ENCODE measurements around the gene AQR.
A peak's percentile ranks its signal among the peaks of the same experiment; 100 is the strongest.

The AQR gene

DNA sequence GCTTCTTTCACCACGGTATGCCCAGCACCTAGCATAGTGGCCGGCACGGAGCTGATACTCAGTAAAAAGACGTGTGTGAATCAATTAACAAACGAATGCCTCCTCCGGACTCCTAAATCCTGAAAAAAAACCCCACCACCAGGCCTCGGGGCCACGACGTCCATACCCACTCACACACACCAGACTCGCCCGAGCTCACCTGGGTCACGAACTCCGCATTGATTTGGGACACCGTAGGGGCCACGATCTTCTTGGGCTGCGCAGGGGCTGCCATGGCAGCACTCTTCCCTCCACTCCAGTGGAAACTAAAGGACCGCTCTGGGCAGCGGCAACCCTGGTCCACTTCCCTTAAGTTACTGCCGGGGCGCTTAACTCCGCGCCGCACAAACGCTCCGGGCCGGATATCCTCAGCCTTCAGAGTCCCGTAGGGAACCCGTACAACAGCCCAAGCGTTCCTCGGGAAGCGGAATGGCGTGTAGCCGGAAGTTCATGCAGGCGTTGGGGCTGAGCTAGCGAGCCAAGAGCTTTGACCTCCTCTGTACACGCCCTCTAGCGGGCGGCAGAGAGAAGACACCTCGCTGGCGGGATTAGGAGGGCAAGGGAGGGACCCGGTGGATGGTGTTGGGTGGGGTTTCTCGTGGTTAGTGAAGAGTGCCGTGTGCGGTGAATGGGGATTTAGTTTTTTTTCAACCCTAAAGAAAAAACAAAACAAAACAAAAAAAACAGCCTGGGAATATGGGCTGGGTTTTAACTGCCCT lies at the start of gene AQR:
AQR (minus strand) TSS at position 403 of the 758 bp plus-strand sequence; CDS start at position 274, 129 bp downstream.
- ATAC-seq: peak; percentile 100
- TF ChIP-seq, protein P1, sequence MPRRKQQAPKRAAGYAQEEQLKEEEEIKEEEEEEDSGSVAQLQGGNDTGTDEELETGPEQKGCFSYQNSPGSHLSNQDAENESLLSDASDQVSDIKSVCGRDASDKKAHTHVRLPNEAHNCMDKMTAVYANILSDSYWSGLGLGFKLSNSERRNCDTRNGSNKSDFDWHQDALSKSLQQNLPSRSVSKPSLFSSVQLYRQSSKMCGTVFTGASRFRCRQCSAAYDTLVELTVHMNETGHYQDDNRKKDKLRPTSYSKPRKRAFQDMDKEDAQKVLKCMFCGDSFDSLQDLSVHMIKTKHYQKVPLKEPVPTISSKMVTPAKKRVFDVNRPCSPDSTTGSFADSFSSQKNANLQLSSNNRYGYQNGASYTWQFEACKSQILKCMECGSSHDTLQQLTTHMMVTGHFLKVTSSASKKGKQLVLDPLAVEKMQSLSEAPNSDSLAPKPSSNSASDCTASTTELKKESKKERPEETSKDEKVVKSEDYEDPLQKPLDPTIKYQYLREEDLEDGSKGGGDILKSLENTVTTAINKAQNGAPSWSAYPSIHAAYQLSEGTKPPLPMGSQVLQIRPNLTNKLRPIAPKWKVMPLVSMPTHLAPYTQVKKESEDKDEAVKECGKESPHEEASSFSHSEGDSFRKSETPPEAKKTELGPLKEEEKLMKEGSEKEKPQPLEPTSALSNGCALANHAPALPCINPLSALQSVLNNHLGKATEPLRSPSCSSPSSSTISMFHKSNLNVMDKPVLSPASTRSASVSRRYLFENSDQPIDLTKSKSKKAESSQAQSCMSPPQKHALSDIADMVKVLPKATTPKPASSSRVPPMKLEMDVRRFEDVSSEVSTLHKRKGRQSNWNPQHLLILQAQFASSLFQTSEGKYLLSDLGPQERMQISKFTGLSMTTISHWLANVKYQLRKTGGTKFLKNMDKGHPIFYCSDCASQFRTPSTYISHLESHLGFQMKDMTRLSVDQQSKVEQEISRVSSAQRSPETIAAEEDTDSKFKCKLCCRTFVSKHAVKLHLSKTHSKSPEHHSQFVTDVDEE (CRISPR knock-in tag; IDR thresholded peaks at IDR 0.05): 0 out of 2 replicates have a peak, but pooled peaks have one; percentile 26
- TF ChIP-seq, protein P2, sequence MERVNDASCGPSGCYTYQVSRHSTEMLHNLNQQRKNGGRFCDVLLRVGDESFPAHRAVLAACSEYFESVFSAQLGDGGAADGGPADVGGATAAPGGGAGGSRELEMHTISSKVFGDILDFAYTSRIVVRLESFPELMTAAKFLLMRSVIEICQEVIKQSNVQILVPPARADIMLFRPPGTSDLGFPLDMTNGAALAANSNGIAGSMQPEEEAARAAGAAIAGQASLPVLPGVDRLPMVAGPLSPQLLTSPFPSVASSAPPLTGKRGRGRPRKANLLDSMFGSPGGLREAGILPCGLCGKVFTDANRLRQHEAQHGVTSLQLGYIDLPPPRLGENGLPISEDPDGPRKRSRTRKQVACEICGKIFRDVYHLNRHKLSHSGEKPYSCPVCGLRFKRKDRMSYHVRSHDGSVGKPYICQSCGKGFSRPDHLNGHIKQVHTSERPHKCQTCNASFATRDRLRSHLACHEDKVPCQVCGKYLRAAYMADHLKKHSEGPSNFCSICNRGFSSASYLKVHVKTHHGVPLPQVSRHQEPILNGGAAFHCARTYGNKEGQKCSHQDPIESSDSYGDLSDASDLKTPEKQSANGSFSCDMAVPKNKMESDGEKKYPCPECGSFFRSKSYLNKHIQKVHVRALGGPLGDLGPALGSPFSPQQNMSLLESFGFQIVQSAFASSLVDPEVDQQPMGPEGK (CRISPR knock-in tag; IDR thresholded peaks at IDR 0.05; ENCODE audit: borderline replicate concordance): no peak
- no peak for TF ChIP-seq ZC3H10 (CRISPR knock-in tag; IDR thresholded peaks at IDR 0.05)
- no peak for TF ChIP-seq OSR1 (CRISPR knock-in tag; IDR thresholded peaks at IDR 0.05)
- 0 out of 2 replicates have a peak, but pooled peaks have one; percentile 5 for TF ChIP-seq ZNF8 (CRISPR knock-in tag; IDR thresholded peaks at IDR 0.05)

DNA sequence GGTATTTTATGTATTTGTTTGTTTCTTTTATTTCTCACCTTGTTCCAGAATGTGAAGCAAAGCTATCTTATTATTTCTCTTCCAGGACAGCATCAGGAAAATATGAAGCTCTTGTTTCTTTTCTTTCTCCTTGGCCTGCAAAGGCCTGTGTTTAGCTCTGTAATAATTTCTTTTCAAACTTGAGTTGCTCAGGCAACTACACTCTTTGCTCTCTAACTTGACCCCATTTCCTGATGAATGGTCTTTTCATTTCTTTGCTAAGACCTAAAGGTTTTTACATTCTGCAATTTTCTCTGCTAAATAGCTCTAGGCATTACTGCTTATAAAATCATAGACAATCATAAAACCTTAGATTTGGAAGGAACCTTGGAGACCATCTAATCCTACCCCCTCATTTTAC lies 44.7 kb upstream of the AQR start:
- TF ChIP-seq ARNTL (CRISPR knock-in tag; IDR thresholded peaks at IDR 0.05; ENCODE audit: borderline replicate concordance, low read depth) (no peak), ZC3H10 (CRISPR knock-in tag; IDR thresholded peaks at IDR 0.05) (no peak), TOX (CRISPR knock-in tag; IDR thresholded peaks at IDR 0.05; ENCODE audit: borderline replicate concordance) (no peak), PPARA (CRISPR knock-in tag; IDR thresholded peaks at IDR 0.05; ENCODE audit: borderline replicate concordance) (no peak), ZFP3 (CRISPR knock-in tag; IDR thresholded peaks at IDR 0.05) (no peak), OSR1 (CRISPR knock-in tag; IDR thresholded peaks at IDR 0.05) (no peak), ZNF8 (CRISPR knock-in tag; IDR thresholded peaks at IDR 0.05) (no peak), ESRRG (CRISPR knock-in tag; IDR thresholded peaks at IDR 0.05) (no peak)
- TF ChIP-seq, protein P1 (CRISPR knock-in tag; IDR thresholded peaks at IDR 0.05): no peak
- TF ChIP-seq, protein P2 (CRISPR knock-in tag; IDR thresholded peaks at IDR 0.05; ENCODE audit: borderline replicate concordance): no peak
- no peak for ATAC-seq

DNA sequence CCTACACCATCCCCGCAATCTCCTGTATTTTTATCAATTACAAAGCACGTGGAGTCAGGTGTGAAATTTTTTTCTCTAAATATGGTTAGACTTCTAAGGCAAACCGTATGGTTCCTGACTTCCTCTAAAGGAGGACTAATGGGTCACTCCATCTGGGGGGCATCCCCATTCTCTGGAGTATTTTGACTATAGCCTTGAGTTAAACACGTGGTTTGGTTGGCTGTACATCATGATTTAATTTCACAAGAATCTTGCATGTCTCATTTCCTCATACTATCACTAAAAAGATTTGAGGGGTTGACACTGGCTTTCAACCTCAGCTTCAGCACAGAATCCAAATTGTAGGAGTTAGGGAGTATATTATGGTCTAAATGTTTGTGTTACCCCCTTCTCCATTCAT lies 43.8 kb upstream of the AQR start:
- ATAC-seq: no peak
- no peak for TF ChIP-seq ZC3H10 (CRISPR knock-in tag; IDR thresholded peaks at IDR 0.05)
- TF ChIP-seq PPARA (CRISPR knock-in tag; IDR thresholded peaks at IDR 0.05; ENCODE audit: borderline replicate concordance): no peak
- TF ChIP-seq ARNTL (CRISPR knock-in tag; IDR thresholded peaks at IDR 0.05; ENCODE audit: borderline replicate concordance, low read depth): no peak
- no peak for TF ChIP-seq ESRRG (CRISPR knock-in tag; IDR thresholded peaks at IDR 0.05)
- no peak for TF ChIP-seq ISL1 (CRISPR knock-in tag; IDR thresholded peaks at IDR 0.05)
- no peak for TF ChIP-seq RARB (CRISPR knock-in tag; IDR thresholded peaks at IDR 0.05)
- TF ChIP-seq ZFP30 (CRISPR knock-in tag; IDR thresholded peaks at IDR 0.05): no peak
- TF ChIP-seq TCF4 (CRISPR knock-in tag; IDR thresholded peaks at IDR 0.05; ENCODE audit: borderline replicate concordance): no peak
- TF ChIP-seq, protein P3, sequence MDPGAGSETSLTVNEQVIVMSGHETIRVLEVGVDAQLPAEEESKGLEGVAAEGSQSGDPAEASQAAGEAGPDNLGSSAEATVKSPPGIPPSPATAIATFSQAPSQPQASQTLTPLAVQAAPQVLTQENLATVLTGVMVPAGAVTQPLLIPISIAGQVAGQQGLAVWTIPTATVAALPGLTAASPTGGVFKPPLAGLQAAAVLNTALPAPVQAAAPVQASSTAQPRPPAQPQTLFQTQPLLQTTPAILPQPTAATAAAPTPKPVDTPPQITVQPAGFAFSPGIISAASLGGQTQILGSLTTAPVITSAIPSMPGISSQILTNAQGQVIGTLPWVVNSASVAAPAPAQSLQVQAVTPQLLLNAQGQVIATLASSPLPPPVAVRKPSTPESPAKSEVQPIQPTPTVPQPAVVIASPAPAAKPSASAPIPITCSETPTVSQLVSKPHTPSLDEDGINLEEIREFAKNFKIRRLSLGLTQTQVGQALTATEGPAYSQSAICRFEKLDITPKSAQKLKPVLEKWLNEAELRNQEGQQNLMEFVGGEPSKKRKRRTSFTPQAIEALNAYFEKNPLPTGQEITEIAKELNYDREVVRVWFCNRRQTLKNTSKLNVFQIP (CRISPR knock-in tag; IDR thresholded peaks at IDR 0.05; ENCODE audit: borderline replicate concordance, low read depth): no peak
- TF ChIP-seq ZNF70 (CRISPR knock-in tag; IDR thresholded peaks at IDR 0.05): no peak
- no peak for TF ChIP-seq BACH2 (CRISPR knock-in tag; IDR thresholded peaks at IDR 0.05; ENCODE audit: borderline replicate concordance)
- no peak for TF ChIP-seq TOX (CRISPR knock-in tag; IDR thresholded peaks at IDR 0.05; ENCODE audit: borderline replicate concordance)
- TF ChIP-seq, protein P4, sequence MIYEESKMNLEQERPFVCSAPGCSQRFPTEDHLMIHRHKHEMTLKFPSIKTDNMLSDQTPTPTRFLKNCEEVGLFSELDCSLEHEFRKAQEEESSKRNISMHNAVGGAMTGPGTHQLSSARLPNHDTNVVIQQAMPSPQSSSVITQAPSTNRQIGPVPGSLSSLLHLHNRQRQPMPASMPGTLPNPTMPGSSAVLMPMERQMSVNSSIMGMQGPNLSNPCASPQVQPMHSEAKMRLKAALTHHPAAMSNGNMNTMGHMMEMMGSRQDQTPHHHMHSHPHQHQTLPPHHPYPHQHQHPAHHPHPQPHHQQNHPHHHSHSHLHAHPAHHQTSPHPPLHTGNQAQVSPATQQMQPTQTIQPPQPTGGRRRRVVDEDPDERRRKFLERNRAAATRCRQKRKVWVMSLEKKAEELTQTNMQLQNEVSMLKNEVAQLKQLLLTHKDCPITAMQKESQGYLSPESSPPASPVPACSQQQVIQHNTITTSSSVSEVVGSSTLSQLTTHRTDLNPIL (CRISPR knock-in tag; IDR thresholded peaks at IDR 0.05; ENCODE audit: low read depth): no peak
- TF ChIP-seq, protein P5, sequence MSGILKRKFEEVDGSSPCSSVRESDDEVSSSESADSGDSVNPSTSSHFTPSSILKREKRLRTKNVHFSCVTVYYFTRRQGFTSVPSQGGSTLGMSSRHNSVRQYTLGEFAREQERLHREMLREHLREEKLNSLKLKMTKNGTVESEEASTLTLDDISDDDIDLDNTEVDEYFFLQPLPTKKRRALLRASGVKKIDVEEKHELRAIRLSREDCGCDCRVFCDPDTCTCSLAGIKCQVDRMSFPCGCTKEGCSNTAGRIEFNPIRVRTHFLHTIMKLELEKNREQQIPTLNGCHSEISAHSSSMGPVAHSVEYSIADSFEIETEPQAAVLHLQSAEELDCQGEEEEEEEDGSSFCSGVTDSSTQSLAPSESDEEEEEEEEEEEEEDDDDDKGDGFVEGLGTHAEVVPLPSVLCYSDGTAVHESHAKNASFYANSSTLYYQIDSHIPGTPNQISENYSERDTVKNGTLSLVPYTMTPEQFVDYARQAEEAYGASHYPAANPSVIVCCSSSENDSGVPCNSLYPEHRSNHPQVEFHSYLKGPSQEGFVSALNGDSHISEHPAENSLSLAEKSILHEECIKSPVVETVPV (CRISPR knock-in tag; IDR thresholded peaks at IDR 0.05): no peak
- TF ChIP-seq GLIS3 (CRISPR knock-in tag; IDR thresholded peaks at IDR 0.05): no peak
- no peak for TF ChIP-seq CSDC2 (CRISPR knock-in tag; IDR thresholded peaks at IDR 0.05)
